Heart right ventricle (tissue), 16 donors: ENCODE data around the gene AKT3. TPM values are rescaled to one million over a fixed set of nuclear protein-coding genes. Genes with fewer than 3 reads are reported as not detected.

Source experiments
- ATAC-seq, 8 donors: fragments of 200-7000 bp; cut with Tn5 transposase; one replicate each; pipeline ENCODE4 v1.9.1; 2020; ENCODE audit warnings: mild to moderate bottlenecking in 8 of 8, moderate library complexity in 8 of 8, moderate number of reproducible peaks in 1 of 8
- DNase-seq, 2 donors: peaks; one replicate each; pipeline ENCODE4 v3.0.0-alpha.2; 2020
- H3K27ac ChIP-seq, 10 donors: fragments of 200-600 bp; sonication (generic) in 2 of 10; one replicate each; pipeline versions ENCODE4 v1.5.0 to v1.8.0; 2020 to 2022; ENCODE audit warnings: mild to moderate bottlenecking in 3 of 10
- H3K27me3 ChIP-seq, 7 donors: fragments of 200-600 bp; one replicate each; pipeline ENCODE4 v1.8.0; 2021 to 2022; ENCODE audit warnings: mild to moderate bottlenecking in 2 of 7
- H3K36me3 ChIP-seq, 9 donors: fragments of 200-600 bp; sonication (generic) in 1 of 9; one replicate each; pipeline versions ENCODE4 v1.5.0 to v1.8.0; 2020 to 2022; ENCODE audit warnings: mild to moderate bottlenecking in 2 of 9
- H3K4me1 ChIP-seq, 9 donors: fragments of 200-600 bp; sonication (generic) in 1 of 9; one replicate each; pipeline versions ENCODE4 v1.5.0 to v1.8.0; 2020 to 2022; ENCODE audit warnings: mild to moderate bottlenecking in 4 of 9
- H3K4me3 ChIP-seq, 10 donors: fragments of 200-600 bp; sonication (generic) in 2 of 10; one replicate each; pipeline versions ENCODE4 v1.5.0 to v1.8.0; 2020 to 2022; ENCODE audit warnings: mild to moderate bottlenecking in 7 of 10, moderate library complexity in 2 of 10
- H3K9me3 ChIP-seq, 11 donors: fragments of 200-600 bp in 10 of 11; sonication (generic) in 2 of 11; one replicate each; pipeline versions ENCODE4 v1.5.0 to v1.8.0; 2013 to 2022; ENCODE audit warnings: mild to moderate bottlenecking in 2 of 11, control low read depth in 1 of 11, moderate library complexity in 1 of 11
- CTCF ChIP-seq, 9 donors: fragments of 200-600 bp; sonication (generic) in 2 of 9; IDR thresholded peaks; one replicate each; pipeline versions ENCODE4 v1.5.0 to v1.8.0; 2021 to 2022; ENCODE audit warnings: antibody characterized with exemption in 9 of 9, mild to moderate bottlenecking in 5 of 9, moderate library complexity in 1 of 9
- WGBS, 2 donors: extraction: QIAGEN DNeasy Blood & Tissue Kit; methylation state at CpG; one replicate each; pipeline ENCODE4 v1.1.7; 2013; ENCODE audit warnings: inconsistent platforms in 1 of 2; 5-methylcytosine and 5-hydroxymethylcytosine counted together
- intact Hi-C, 10 donors: fragments of 100-400 bp; cut with DNase I; formaldehyde crosslinking; loops; one replicate each; pipeline versions ENCODE4 v1.11.1 to v1.14.2; 2022
- polyA plus RNA-seq, 2 donors: library from polyadenylated mRNA; stranded (reverse); fragments of 200-250 nt; gene quantifications; one replicate each; pipeline ENCODE4 v1.2.3, GENCODE V29; 2013
- total RNA-seq, 10 donors: library from RNA; stranded (reverse); fragmentation: NEBNext Ultra II Directional in 3 of 10; extraction: Animal tissue kit (Norgen Biotek cat#: 25700) in 3 of 10; gene quantifications; one replicate each; pipeline versions ENCODE4 v1.2.1 to v1.2.4, GENCODE V29; 2021 to 2023
- donor health status: Arrhythmogenic right ventricular cardiomyopathy.
- donor health status: ischemic (EF 13 %, LVEDD 7.1; RV severe dilation, severe dysfunction).
- donor health status: healthy with polysubstance abuse.
- donor health status: DM: no; HTN: yes; CAD: no.
- donor health status: DM: no; HTN: no; CAD: no.
- donor health status: ischemic (EF 25% LVEDD 6.9; RV normal size, moderate dysfunction).
- donor health status: ischemic (EF 25% LVEDD 5.7; RV mildly dilated, moderate dysfunction).
- donor health status: healthy.
- donor health status: DM: yes; HTN: yes; CAD: no.
- donor health status: Ischemic cardiomyopathy.
- donor health status: ischemic (EF 35%, LVEDD 5.7; RV mildly dilated, moderate dysfunction).
- donor health status: nonischemic (EF 11% LVEDD 7.7; RV severe dilation, severe dysfunction).
- donor health status: DM: yes; HTN: yes; CAD: no.
- donor health status: PGD.
- donor health status: ischemic (EF 29% LVEDD 5.4; RV normal size, mild dysfunction).
- donor health status: nonischemic (EF 23%, LVEDD 6.1; RV moderate dilation, normal function).

AKT3 gene
- total and polyA plus RNA-seq, 12 donors = 6.5 to 27.6 (median 17.7) TPM

DNA sequence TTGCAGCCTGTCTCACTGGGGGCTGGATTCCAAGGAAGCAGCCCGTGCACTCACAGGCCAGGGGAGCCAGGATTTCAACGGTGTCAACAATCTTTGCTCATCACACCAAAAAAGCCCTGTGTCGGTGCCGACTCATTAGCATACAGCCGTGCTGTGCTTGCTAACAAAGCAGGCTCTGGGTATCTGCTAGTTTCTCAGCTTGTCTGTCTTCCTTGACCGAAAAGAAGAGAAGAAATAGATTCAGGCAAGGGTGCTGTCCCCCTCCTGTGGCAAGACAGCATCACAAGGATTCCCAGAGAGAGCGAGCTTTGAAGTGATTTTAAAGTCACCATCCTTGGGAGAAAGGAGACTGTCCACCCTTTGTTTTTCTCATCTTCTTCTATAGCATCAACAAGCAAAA, 379.5 kb downstream of the AKT3 start:
- TF ChIP-seq CTCF (IDR thresholded peaks at IDR 0.05) = no peak
- 84 to 89% methylated on average over 7 of the region's 7 CpGs for WGBS, 2 donors
- H3K27me3 ChIP-seq = no peaks in the 10 kb centered on the region
- no peak overlapping the region for H3K4me3 ChIP-seq
- ATAC-seq = no peak
- no peak overlapping the region for H3K27ac ChIP-seq
- H3K9me3 ChIP-seq = no peaks in the 10 kb centered on the region
- no peak for DNase-seq
- H3K4me1 ChIP-seq = peaks cover 0 to 24% (median 12%) of the 10 kb centered on the region in 9 donors
- intact Hi-C loops = loop anchor here in 2 of 10 donors (10.0 kb wide), 2 partner anchors 284 to 804 kb away; no protein-coding TSS in a partner anchor
- peaks cover 0 to 18% (median 0%) of the 10 kb centered on the region in 9 donors for H3K36me3 ChIP-seq

DNA sequence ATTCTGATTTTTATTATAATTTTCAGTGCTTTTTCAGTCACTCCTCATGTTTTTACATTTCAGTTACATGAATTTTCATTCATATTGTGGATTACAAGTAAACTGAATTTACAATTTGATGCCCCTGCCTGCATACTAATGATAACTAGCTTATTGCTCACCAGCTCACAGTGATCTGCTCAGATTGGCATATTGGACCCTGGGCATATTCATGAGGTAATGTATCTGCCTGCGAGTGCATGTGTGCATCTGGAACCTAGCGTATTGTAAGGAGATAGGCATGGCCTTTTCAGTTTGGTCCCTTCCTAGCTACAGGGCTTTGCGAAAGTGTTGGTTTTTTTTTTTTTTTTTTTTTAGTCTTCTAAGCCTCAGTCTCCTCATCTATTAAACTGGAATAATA, 380.5 kb downstream of the AKT3 start:
- 91 to 97% methylated on average over 3 of the region's 3 CpGs for WGBS, 2 donors
- H3K9me3 ChIP-seq = no peaks in the 10 kb centered on the region

GRCh38 chr1:243465738-243466137, 384.3 kb downstream of the AKT3 start:
- no peak overlapping the region for H3K27ac ChIP-seq
- H3K4me1 ChIP-seq = no peaks in the 10 kb centered on the region
- H3K36me3 ChIP-seq = peaks cover 0 to 28% (median 0%) of the 10 kb centered on the region in 9 donors
- H3K27me3 ChIP-seq = no peaks in the 10 kb centered on the region
- no peak for ATAC-seq
- WGBS, 2 donors = 86 to 88% methylated on average over 5 of the region's 5 CpGs
- TF ChIP-seq CTCF (IDR thresholded peaks at IDR 0.05) = no peak
- DNase-seq = no peak
- intact Hi-C loops = no loop called here
- no peak overlapping the region for H3K4me3 ChIP-seq
- H3K9me3 ChIP-seq = no peaks in the 10 kb centered on the region

More for the DNA sequence above, 380.5 kb downstream of the AKT3 start:
- intact Hi-C loops = no loop called here
- no peak for TF ChIP-seq CTCF (IDR thresholded peaks at IDR 0.05)
- Histone ChIP-seq H3K27ac (no peak overlapping the region), H3K4me3 (no peak overlapping the region), H3K27me3 (no peaks in the 10 kb centered on the region), H3K4me1 (peaks cover 0 to 23% (median 12%) of the 10 kb centered on the region in 9 donors), H3K36me3 (peaks cover 0 to 21% (median 0%) of the 10 kb centered on the region in 9 donors)
- ATAC-seq (no peak), DNase-seq (no peak)

GRCh38 chr1:243465081-243465480, 385.0 kb downstream of the AKT3 start:
- no peak for DNase-seq
- Histone ChIP-seq H3K27ac (no peak overlapping the region), H3K4me1 (no peaks in the 10 kb centered on the region), H3K4me3 (no peak overlapping the region), H3K9me3 (no peaks in the 10 kb centered on the region), H3K36me3 (peaks cover 0 to 27% (median 0%) of the 10 kb centered on the region in 9 donors), H3K27me3 (no peaks in the 10 kb centered on the region)
- TF ChIP-seq CTCF (IDR thresholded peaks at IDR 0.05) = no peak
- intact Hi-C loops = no loop called here
- 94 to 96% methylated on average over 5 of the region's 5 CpGs for WGBS, 2 donors
- no peak for ATAC-seq
